ENCODE data around the gene SLC16A3. TPM values are rescaled to one million over a fixed set of nuclear protein-coding genes. Genes with fewer than 3 reads are reported as not detected.

SLC16A3 gene
- total and polyA plus RNA-seq, 2 donors (not counting 1 experiment from before 2014, with no cell fraction given) = 14.9 to 65.7 TPM

DNA sequence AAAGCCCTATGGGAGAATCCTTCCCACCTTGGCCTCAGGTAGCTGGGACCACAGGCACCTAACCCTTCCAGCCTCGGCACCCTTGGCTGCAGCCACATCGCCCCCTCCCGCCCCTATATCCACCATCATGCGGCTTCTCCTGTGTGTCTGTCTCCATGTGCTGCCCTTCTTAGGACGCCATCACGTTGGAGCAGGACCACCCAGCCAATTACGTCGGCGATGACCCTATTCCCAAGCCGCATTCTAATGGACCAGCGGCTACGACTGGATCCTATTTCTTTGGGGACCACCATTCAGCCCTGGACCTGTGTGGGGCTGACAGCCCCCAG is 12.9 kb upstream of the SLC16A3 start:
- H3K4me2 ChIP-seq (replicated peaks; ENCODE audit: low read depth, low read length, poor library complexity, severe bottlenecking) = peak overlapping the region; percentile 77
- CTCF ChIA-PET = interaction anchor here (0.7 to 3.4 kb wide), 4 partner anchors 10 to 85 kb away, joined by 3 to 16 read pairs (median 7); partner anchors contain the start of gene SLC16A3
- H3K27ac ChIP-seq (ENCODE audit: low read length in 2 of 2) = peak overlapping the region; percentile 81 to 86
- H3K27me3 ChIP-seq (replicated peaks in 1 of 4; ENCODE audit: control extremely low read depth in 1 of 4, control insufficient read depth in 3 of 4, insufficient read depth in 4 of 4, low read length in 3 of 4) = no peaks in the 10 kb centered on the region
- H3K9me3 ChIP-seq (ENCODE audit: control extremely low read depth in 1 of 3, control insufficient read depth in 2 of 3, insufficient read depth in 1 of 3, low read length in 2 of 3) = no peaks in the 10 kb centered on the region
- WGBS (ENCODE audit: insufficient coverage) = 98% methylated on average over 12 of the region's 12 CpGs
- Mint-ChIP-seq H3K4me1 (peaks cover 29% of the 10 kb centered on the region), H3K4me3 (peak overlapping the region; percentile 72), H3K9me3 (ENCODE audit: insufficient read depth) (no peaks in the 10 kb centered on the region), H3K27ac (peak overlapping the region; percentile 95), H3K27me3 (no peaks in the 10 kb centered on the region)
- peak overlapping the region; percentile 76 for H2AFZ ChIP-seq (ENCODE audit: insufficient read depth, low read depth, low read length, poor library complexity, severe bottlenecking)
- peaks cover 31 to 39% of the 10 kb centered on the region in 2 donors for H3K4me1 ChIP-seq (ENCODE audit: control insufficient read depth in 2 of 2, insufficient read depth in 2 of 2, low read length in 2 of 2)
- TF ChIP-seq EZH2 (IDR thresholded peaks at IDR 0.05; ENCODE audit: borderline replicate concordance, insufficient read depth, low read depth, low read length, poor library complexity, severe bottlenecking) = no peak
- TF ChIP-seq, protein P1, sequence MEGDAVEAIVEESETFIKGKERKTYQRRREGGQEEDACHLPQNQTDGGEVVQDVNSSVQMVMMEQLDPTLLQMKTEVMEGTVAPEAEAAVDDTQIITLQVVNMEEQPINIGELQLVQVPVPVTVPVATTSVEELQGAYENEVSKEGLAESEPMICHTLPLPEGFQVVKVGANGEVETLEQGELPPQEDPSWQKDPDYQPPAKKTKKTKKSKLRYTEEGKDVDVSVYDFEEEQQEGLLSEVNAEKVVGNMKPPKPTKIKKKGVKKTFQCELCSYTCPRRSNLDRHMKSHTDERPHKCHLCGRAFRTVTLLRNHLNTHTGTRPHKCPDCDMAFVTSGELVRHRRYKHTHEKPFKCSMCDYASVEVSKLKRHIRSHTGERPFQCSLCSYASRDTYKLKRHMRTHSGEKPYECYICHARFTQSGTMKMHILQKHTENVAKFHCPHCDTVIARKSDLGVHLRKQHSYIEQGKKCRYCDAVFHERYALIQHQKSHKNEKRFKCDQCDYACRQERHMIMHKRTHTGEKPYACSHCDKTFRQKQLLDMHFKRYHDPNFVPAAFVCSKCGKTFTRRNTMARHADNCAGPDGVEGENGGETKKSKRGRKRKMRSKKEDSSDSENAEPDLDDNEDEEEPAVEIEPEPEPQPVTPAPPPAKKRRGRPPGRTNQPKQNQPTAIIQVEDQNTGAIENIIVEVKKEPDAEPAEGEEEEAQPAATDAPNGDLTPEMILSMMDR (IDR thresholded peaks at IDR 0.05) = no peak
- intact Hi-C loops (cut with micrococcal nuclease) = loop anchor here (1.0 to 10.0 kb wide), 3 partner anchors 12 to 121 kb away; partner anchors contain the start of gene FASN
- POLR2A ChIA-PET = interaction anchor here (1.1 to 6.3 kb wide), 5 partner anchors 9 to 82 kb away, joined by 3 to 46 read pairs (median 7); partner anchors contain the start of gene SLC16A3
- peak overlapping the region in 1 of 5 experiments; percentile 10 for H3K4me3 ChIP-seq (ENCODE audit: control extremely low read depth in 1 of 5, extremely low read depth in 1 of 5, insufficient read depth in 1 of 5, low read depth in 2 of 5, low read length in 4 of 5)
- H3K79me2 ChIP-seq (ENCODE audit: control insufficient read depth, insufficient read depth, low read length) = peaks cover 3% of the 10 kb centered on the region
- DNase-seq (no peak), ATAC-seq (ENCODE audit: low read depth) (no peak)
- no peaks in the 10 kb centered on the region for H3K36me3 ChIP-seq (replicated peaks in 1 of 2; ENCODE audit: control extremely low read depth in 1 of 2, control insufficient read depth in 1 of 2, extremely low read depth in 1 of 2, insufficient read depth in 2 of 2, low read length in 1 of 2)
- H3K9ac ChIP-seq (ENCODE audit: low read length) = peak overlapping the region; percentile 42
- no peaks in the 10 kb centered on the region for H4K20me1 ChIP-seq (ENCODE audit: control insufficient read depth, insufficient read depth, low read length, poor library complexity, severe bottlenecking)

Measured in B cell (primary cell).